Kidney epithelial cell (primary cell): ENCODE data around the gene LMOD3. TPM values are rescaled to one million over a fixed set of nuclear protein-coding genes. Genes with fewer than 3 reads are reported as not detected.

Experiments
- DNase-seq: peaks from one replicate; pipeline ENCODE4 v3.0.0-alpha.2; 2010; ENCODE audit warnings: low read depth
- H3K27me3 ChIP-seq: 2 replicates; pipeline ENCODE4 v1.6.0; 2011; ENCODE audit warnings: low read length; ENCODE audit not compliant: control insufficient read depth, insufficient read depth
- H3K36me3 ChIP-seq: 2 replicates; pipeline ENCODE4 v1.5.1; 2011; ENCODE audit warnings: low read length; ENCODE audit not compliant: control insufficient read depth, insufficient read depth
- H3K4me3 ChIP-seq: 2 replicates; pipeline ENCODE4 v1.5.1; 2011; ENCODE audit warnings: low read depth, mild to moderate bottlenecking, control low read depth, low read length
- total RNA-seq: library from RNA; depleted of rRNA; stranded (reverse); fragments of >200 nt; gene quantifications from 2 replicates; pipeline ENCODE4 v1.2.3, GENCODE V29; 2015
- TF ChIP-seq, protein P1 (sequence below): IDR thresholded peaks from 2 replicates; pipeline ENCODE4 v1.5.1; 2011; ENCODE audit warnings: mild to moderate bottlenecking, moderate library complexity, low read length, control low read depth, inconsistent platforms; ENCODE audit not compliant: insufficient read depth, poor library complexity, severe bottlenecking

Gene LMOD3
- total RNA-seq, 1 donor from 2014 or later, result not detected

DNA sequence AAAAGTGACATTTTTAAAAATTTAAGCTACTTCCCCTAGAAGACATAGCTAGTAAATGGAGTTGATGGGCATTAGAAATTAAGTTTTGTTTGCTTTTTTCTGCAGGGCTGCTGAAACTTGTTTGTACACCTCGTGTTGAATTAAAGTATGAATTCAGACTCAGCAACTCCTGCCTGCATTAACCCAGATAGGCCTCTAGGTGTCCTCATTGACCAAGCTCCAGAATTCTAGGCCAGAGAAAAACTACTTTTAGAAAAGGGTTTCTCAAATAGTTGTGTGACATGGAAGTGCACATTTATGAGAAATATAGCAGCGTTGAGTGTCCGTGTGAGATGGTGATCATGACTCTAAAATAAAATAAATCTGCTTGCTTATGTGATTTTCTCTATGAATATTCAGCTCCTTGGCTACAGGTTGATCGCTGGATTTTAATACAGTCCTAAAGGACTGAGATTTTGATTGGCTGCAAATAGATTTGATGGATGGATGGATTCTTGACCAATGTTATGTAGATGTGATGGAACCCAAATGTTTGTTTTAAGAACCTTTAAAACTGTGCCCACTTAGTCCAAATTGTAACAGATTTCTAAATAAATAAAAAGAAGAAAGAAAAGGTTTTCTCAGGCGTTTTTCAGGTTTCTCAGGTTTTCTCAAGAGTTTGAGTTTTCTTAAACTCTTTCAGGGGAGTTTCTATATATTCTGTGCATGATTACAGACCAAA lies 39.4 kb upstream of the LMOD3 start:
- no peaks in the 10 kb centered on the region for H3K36me3 ChIP-seq
- H3K4me3 ChIP-seq, result no peak overlapping the region
- no peak for DNase-seq
- no peaks in the 10 kb centered on the region for H3K27me3 ChIP-seq
- TF ChIP-seq, protein P1, sequence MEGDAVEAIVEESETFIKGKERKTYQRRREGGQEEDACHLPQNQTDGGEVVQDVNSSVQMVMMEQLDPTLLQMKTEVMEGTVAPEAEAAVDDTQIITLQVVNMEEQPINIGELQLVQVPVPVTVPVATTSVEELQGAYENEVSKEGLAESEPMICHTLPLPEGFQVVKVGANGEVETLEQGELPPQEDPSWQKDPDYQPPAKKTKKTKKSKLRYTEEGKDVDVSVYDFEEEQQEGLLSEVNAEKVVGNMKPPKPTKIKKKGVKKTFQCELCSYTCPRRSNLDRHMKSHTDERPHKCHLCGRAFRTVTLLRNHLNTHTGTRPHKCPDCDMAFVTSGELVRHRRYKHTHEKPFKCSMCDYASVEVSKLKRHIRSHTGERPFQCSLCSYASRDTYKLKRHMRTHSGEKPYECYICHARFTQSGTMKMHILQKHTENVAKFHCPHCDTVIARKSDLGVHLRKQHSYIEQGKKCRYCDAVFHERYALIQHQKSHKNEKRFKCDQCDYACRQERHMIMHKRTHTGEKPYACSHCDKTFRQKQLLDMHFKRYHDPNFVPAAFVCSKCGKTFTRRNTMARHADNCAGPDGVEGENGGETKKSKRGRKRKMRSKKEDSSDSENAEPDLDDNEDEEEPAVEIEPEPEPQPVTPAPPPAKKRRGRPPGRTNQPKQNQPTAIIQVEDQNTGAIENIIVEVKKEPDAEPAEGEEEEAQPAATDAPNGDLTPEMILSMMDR, result peak; percentile 88

- DNase-seq, result no peak
- Histone ChIP-seq H3K27me3 (no peaks in the 10 kb centered on the region), H3K36me3 (no peaks in the 10 kb centered on the region), H3K4me3 (no peak overlapping the region)
- TF ChIP-seq, protein P1, result no peak
Measured at GRCh38 chr3:69160525-69160924, 38.1 kb upstream of the LMOD3 start.

DNA sequence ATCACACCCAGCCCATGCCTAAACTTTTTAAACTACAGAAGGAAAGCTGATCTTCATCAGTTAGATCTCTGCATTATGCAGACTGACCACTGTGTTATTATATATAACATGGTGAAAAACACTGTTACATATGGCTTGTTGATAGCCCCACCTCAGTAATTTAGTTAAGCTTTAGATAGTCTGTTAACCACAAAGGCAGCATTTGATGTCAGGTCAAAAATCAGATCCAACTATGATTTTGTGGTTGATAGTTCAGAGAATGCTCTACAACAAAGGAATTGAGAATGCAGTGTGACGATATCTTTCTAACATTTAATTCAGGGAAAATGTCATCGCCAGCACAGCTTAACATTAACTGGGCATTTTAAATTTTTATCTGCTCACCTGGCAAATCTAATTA lies 37.7 kb upstream of the LMOD3 start:
- Histone ChIP-seq H3K36me3 (no peaks in the 10 kb centered on the region), H3K4me3 (no peak overlapping the region), H3K27me3 (no peaks in the 10 kb centered on the region)
- TF ChIP-seq, protein P1, result no peak
- no peak for DNase-seq

- no peak for DNase-seq
Measured at GRCh38 chr3:69149586-69149985, 27.2 kb upstream of the LMOD3 start.

DNA sequence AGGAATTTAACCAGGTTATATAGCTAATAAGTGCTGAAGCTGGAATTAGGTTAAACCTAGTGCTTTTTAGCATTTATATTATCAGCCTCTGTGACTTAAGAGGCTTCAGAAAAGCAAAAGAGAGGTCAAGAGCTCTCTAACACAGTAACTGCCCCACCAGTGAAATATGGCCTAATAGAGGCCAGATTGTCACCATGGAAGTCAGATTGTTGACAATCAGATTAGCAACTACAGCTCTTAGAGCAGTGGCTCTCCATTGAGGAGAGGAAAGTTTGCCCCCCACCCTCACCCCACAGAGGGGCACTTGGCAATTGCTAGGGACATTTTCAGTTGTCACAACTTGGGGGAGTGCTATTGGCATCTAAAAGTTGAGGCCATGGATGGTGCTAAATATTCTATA lies 23.3 kb upstream of the LMOD3 start:
- Histone ChIP-seq H3K27me3 (no peaks in the 10 kb centered on the region), H3K36me3 (no peaks in the 10 kb centered on the region), H3K4me3 (no peak overlapping the region)
- DNase-seq, result no peak
- TF ChIP-seq, protein P1, result no peak

More at GRCh38 chr3:69149586-69149985, 27.2 kb upstream of the LMOD3 start:
- no peaks in the 10 kb centered on the region for H3K36me3 ChIP-seq
- no peak overlapping the region for H3K4me3 ChIP-seq
- TF ChIP-seq, protein P1, result no peak
- H3K27me3 ChIP-seq, result no peaks in the 10 kb centered on the region
